ENCODE measurements around the gene SLC35G3.
"Not testable (repeated sequence)": the region's sequence is repeated elsewhere in the genome, so short reads cannot be mapped to it uniquely, and the experiment has no call there.

SLC35G3 gene

GRCh38 chr17:35194001-35194400, at the start of gene SLC35G3:
SLC35G3 (minus strand) TSS chr17:35194393; CDS start chr17:35194307, 86 bp downstream.
- DNase-seq: not testable (repeated sequence)

- no peak for DNase-seq
These were observed 49.6 kb upstream of the SLC35G3 start for GRCh38 chr17:35243561-35244340.

GRCh38 chr17:35242805-35243560, 48.8 kb upstream of the SLC35G3 start, which contains the start of gene SLFN5:
SLFN5 (plus strand) TSS chr17:35243072; CDS start chr17:35258691, 15,619 bp downstream.
- DNase-seq: no peak

GRCh38 chr17:35242158-35242804, 48.1 kb upstream of the SLC35G3 start:
- peak; percentile 1 for DNase-seq

- no peak for DNase-seq
These were observed 47.3 kb upstream of the SLC35G3 start for GRCh38 chr17:35241520-35241919.

- no peak for DNase-seq
These were observed 46.7 kb upstream of the SLC35G3 start for GRCh38 chr17:35240861-35241260.

- DNase-seq: no peak
These were observed 45.6 kb upstream of the SLC35G3 start for GRCh38 chr17:35239823-35240222.

- DNase-seq: no peak
These were observed 44.6 kb upstream of the SLC35G3 start for GRCh38 chr17:35238821-35239220.

- DNase-seq: no peak
These were observed 42.6 kb upstream of the SLC35G3 start for GRCh38 chr17:35236821-35237220.

- DNase-seq: no peak
These were observed 41.7 kb upstream of the SLC35G3 start for GRCh38 chr17:35235917-35236316.

GRCh38 chr17:35235289-35235688, 41.1 kb upstream of the SLC35G3 start:
- DNase-seq: no peak

- DNase-seq: not testable (repeated sequence)
These were observed 40.1 kb upstream of the SLC35G3 start for GRCh38 chr17:35234315-35234714.

GRCh38 chr17:35229638-35230037, 35.4 kb upstream of the SLC35G3 start:
- DNase-seq: no peak

- no peak for DNase-seq
These were observed 33.4 kb upstream of the SLC35G3 start for GRCh38 chr17:35227546-35227945.

- no peak for DNase-seq
These were observed 30.2 kb upstream of the SLC35G3 start for GRCh38 chr17:35224436-35224835.

- DNase-seq: no peak
These were observed 28.3 kb upstream of the SLC35G3 start for GRCh38 chr17:35222452-35222851.

GRCh38 chr17:35218915-35219314, 24.7 kb upstream of the SLC35G3 start:
- DNase-seq: no peak

- no peak for DNase-seq
These were observed 22.9 kb upstream of the SLC35G3 start for GRCh38 chr17:35217107-35217506.

GRCh38 chr17:35214631-35215273, 20.6 kb upstream of the SLC35G3 start:
- DNase-seq: no peak

GRCh38 chr17:35214192-35214591, 20.0 kb upstream of the SLC35G3 start:
- no peak for DNase-seq

GRCh38 chr17:35213412-35213940, 19.3 kb upstream of the SLC35G3 start:
- no peak for DNase-seq

- DNase-seq: no peak
These were observed 18.5 kb upstream of the SLC35G3 start for GRCh38 chr17:35212668-35213067.

GRCh38 chr17:35210741-35211140, 16.5 kb upstream of the SLC35G3 start:
- no peak for DNase-seq

All from NCI-H2081 treated with DMSO at 0.1 percent for 48 hours (cell line).